ENCODE measurements around the gene PRM1. TPM values are rescaled to one million over a fixed set of nuclear protein-coding genes. Genes with fewer than 3 reads are reported as not detected.

Gene PRM1
- total and polyA plus RNA-seq, 2 of the 13 experiments (the other 11 are each of a cell fraction or from before 2014, with no cell fraction given), result not detected

- TF ChIP-seq EEA1 (CRISPR knock-in tag; IDR thresholded peaks at IDR 0.05; ENCODE audit: borderline replicate concordance) (no peak), KDM5B (CRISPR knock-in tag; IDR thresholded peaks at IDR 0.05; ENCODE audit: borderline replicate concordance) (peak; percentile 32; the same call in 1 of the 2 replicates), AHR (CRISPR knock-in tag; IDR thresholded peaks at IDR 0.05) (no peak), ZNF839 (CRISPR knock-in tag; IDR thresholded peaks at IDR 0.05; ENCODE audit: borderline replicate concordance) (no peak), AFF4 (CRISPR knock-in tag; IDR thresholded peaks at IDR 0.05) (no peak), ZNF879 (CRISPR knock-in tag; IDR thresholded peaks at IDR 0.05) (no peak), ZNF24 (IDR thresholded peaks at IDR 0.05) (no peak), ZNF280D (CRISPR knock-in tag; IDR thresholded peaks at IDR 0.05) (peak; percentile 97; the same call in 1 of the 2 replicates), EZH2 (conservative IDR thresholded peaks at IDR 0.05; ENCODE audit: low read depth, low read length) (no peak), FOXP1 (IDR thresholded peaks at IDR 0.05) (peak; percentile 98), FOXP1 (CRISPR knock-in tag; IDR thresholded peaks at IDR 0.05) (peak; percentile 99), ARNT (IDR thresholded peaks at IDR 0.05) (no peak), SIX1 (CRISPR knock-in tag; IDR thresholded peaks at IDR 0.05; ENCODE audit: borderline replicate concordance) (peak; percentile 78), MTERF4 (CRISPR knock-in tag; IDR thresholded peaks at IDR 0.05) (no peak), SMAD3 (CRISPR knock-in tag; IDR thresholded peaks at IDR 0.05) (no peak), HNF1B (CRISPR knock-in tag; IDR thresholded peaks at IDR 0.05) (peak; percentile 98), ZUFSP (CRISPR knock-in tag; IDR thresholded peaks at IDR 0.05; ENCODE audit: borderline replicate concordance) (no peak), ZNF777 (CRISPR knock-in tag; IDR thresholded peaks at IDR 0.05) (no peak)
Measured at GRCh38 chr16:11309895-11310633, 28.9 kb upstream of the PRM1 start (continued).
